ENCODE data around the gene HOXC11.

Gene HOXC11

DNA sequence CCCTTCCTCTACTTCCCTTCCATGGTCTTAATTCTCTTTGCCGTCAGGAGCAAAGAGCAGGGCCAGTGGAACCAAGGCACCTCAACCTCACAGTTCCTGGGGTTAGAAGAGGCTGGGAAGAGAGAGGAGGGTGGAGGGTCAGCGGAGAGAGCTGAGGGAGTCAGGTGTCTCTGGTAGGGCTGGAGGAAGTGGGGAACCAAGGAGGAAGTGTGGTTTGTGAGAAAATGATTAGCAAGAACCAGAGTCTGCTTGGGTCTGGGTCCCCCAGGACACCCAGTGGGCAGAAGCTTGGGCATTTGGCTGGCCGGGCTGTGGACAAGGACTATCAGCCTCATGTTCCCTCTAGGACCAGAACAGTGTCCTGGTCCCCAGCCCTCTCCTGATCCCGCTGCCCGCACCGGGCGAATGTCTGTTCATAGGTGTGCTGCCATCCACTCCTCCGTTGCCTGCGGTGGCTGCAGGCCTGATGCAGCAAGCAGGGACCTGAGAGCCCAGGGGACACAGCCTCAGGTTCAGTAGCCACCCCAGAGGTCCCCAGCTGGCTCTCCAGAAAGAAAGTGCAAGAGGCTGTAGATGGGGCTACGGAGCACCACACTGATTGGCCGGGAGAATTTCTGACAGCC is 15.9 kb upstream of the HOXC11 start:
- no peak for TF ChIP-seq CTCF (IDR thresholded peaks at IDR 0.05)

DNA sequence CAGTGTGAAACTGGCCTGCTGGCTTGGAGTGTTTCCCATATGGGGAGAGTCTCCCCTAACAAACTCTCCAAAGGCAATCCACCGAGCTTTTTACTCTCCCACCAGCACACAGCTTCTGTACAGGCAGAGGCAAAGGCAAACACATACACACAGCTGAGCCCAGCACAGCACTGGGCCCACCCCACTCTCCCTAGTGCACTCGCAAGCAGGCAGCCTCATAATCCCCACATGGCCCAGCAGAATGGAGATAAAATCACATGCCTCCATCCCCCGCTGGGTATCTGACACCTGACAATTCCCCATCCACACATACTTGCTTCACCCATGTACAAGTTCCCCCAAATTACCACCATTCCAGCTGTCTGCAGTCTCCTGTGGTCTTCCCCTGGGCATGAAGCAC is 14.8 kb upstream of the HOXC11 start:
- no peak for TF ChIP-seq CTCF (IDR thresholded peaks at IDR 0.05)

DNA sequence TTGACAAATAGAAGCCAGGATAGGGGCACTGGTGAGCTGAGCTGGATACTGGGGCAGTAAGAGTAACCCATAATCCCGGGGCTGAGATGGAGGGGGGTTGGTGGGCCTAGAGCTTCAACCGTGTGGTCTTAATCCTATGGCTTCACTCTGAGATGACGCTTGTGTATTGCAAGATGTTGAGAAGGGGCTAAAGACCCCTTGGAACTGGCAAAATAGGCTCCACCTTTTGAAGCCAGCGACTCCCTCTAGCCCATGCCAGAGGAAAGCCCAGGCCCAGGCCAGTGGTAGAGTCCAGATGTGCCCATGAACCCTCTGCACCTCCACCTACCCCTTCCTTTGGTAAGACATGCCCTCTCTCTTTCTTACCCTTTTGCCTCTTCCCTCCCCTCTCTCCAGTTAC is 13.6 kb upstream of the HOXC11 start:
- no peak for TF ChIP-seq CTCF (IDR thresholded peaks at IDR 0.05)

- no peak for TF ChIP-seq CTCF (IDR thresholded peaks at IDR 0.05)
These were observed 12.5 kb upstream of the HOXC11 start for GRCh38 chr12:53960187-53961024.

DNA sequence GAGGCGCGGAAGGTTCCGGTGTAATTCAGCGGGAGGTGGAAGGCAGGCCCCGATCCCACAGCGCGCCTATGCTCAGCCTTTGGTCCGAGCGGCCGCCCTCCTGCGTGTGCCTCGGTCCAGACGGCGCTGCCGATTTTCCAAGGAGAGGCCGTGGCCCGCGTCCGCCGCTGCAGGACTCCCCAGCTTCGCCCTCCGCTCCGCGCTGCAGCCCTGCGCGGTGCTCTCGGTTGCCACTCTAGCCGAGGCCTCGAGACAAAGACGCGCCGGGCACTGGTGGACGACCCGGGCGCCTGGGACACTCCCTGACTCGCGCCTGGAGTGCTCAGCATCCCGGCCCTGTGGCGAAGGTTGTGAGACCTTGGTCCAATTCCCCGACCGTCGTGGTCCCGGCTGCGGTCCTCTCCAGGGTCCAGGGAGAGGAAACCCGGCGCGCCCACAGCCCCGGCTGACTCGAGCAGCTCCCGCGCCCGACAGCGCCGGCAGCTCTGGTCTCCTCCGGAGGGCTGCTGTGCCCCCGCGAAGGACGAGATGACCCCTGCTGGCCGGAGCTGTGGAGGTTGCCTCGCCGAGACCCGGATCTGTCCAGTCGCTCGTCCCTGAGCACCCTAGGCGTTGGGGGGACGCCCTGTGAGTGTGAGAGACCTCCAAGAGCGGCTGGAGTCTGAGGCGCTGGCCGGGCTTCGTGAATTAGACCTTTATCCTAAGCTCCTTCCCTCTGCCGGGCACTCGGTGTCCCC is 11.7 kb upstream of the HOXC11 start:
- no peak for TF ChIP-seq CTCF (IDR thresholded peaks at IDR 0.05)

DNA sequence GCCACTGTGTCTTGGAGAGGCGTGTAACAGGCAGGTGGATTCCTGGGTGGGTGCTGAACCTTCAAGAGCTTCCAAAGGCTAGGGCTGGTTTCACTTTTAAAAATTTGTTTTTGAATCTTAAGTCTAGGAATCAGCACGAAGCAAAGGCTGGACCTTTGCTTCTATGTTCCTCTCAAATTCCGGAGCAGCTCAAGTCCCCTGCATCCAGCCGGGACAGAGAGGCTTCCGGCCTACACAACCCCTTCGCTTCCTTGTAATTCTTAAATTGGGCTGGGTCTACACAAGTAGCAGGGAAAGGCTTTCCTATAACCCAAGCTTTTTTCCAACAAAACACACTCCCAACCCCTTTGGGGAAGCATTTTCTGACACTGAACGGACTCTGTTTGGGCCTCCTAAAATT is 9.9 kb upstream of the HOXC11 start:
- no peak for TF ChIP-seq CTCF (IDR thresholded peaks at IDR 0.05)

- TF ChIP-seq CTCF (IDR thresholded peaks at IDR 0.05) = no peak
These were observed 9.3 kb upstream of the HOXC11 start for GRCh38 chr12:53963434-53964314.
